ENCODE data around the gene ATXN2. TPM values are rescaled to one million over a fixed set of nuclear protein-coding genes. Genes with fewer than 3 reads are reported as not detected.

Gene ATXN2
- total and polyA plus RNA-seq, 9 of the 15 experiments (the other 6 are each of a cell fraction or from before 2014, with no cell fraction given): 16.8 to 67.8 (median 29.3) TPM

DNA sequence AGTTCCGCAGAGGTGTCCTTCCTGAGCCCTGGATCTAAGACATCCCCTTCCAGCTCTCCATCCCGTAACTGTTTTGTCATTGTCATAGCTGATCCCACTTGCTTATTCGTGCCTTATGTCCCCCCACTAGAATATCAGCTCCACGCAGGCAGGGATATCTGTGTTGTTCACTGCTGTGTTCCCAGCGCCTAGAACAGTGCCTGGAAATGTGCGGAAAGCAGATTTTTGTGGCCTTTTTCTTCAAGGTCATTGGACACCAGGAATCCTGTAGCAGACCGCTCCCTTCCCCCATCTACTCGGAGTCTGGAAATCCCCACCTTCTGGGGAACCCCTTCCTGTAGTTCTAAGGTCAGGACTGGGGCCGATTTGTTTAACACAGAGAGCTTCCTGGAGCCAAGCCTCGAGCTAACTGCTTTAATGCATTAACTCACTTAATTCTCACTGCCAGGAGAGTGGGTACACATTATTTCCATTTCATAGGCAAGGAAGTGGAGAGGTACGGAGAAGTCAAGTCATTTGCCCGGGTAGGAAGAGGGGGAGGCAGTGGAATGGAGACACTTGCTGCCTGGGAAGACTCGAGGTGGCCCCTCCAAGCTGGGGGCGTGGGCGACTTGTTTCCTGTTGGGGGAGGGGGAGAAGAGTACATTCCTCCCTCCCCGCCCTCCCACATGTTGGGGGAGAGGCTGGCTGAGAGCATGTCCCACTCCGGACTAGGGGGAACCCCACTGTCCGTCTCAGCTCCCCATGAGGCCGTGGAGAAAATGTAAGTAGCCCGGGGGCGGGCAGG lies 194.6 kb downstream of the ATXN2 start (continued):
- TF ChIP-seq PTTG1 (tag; IDR thresholded peaks at IDR 0.05; ENCODE audit: low read depth) (no peak), CHD2 (IDR thresholded peaks at IDR 0.05; ENCODE audit: low read depth, low read length) (peak; percentile 46; the same call in 1 of the 2 replicates), CBFA2T3 (IDR thresholded peaks at IDR 0.05) (peak; percentile 33; the same call in 1 of the 2 replicates), ATF1 (CRISPR knock-in tag; IDR thresholded peaks at IDR 0.05) (no peak), ATF1 (tag; IDR thresholded peaks at IDR 0.05) (no peak), HNRNPLL (IDR thresholded peaks at IDR 0.05; ENCODE audit: low read depth, low read length, poor library complexity, severe bottlenecking) (no peak), ZNF766 (CRISPR knock-in tag; conservative IDR thresholded peaks at IDR 0.05) (peak; percentile 82), RCOR1 (IDR thresholded peaks at IDR 0.05; ENCODE audit: borderline replicate concordance in 1 of 2, low read depth in 2 of 2, low read length in 2 of 2) (0 out of 4 replicates have a peak, but pooled peaks of 1 of the 2 experiments have one; percentile 15), NONO (IDR thresholded peaks at IDR 0.05; ENCODE audit: low read depth in 2 of 2, low read length in 1 of 2) (no peak), POLR2AphosphoS2 (IDR thresholded peaks at IDR 0.05; ENCODE audit: low read length) (no peak), CHD4 (IDR thresholded peaks at IDR 0.05; ENCODE audit: insufficient read depth, insufficient replicate concordance, low read depth, low read length, poor library complexity, severe bottlenecking) (peak; percentile 4), DDX20 (tag; IDR thresholded peaks at IDR 0.05; ENCODE audit: low read depth) (peak; percentile 68; the same call in 1 of the 2 replicates), FOXJ3 (CRISPR knock-in tag; IDR thresholded peaks at IDR 0.05) (no peak), RBM22 (IDR thresholded peaks at IDR 0.05; ENCODE audit: low read depth, low read length, poor library complexity, severe bottlenecking) (no peak), SP2 (IDR thresholded peaks at IDR 0.05; ENCODE audit: extremely low read depth, low read depth, low read length, poor library complexity, severe bottlenecking) (no peak), NR3C1 (CRISPR knock-in tag; IDR thresholded peaks at IDR 0.05) (no peak), ETV1 (tag; conservative IDR thresholded peaks at IDR 0.05; ENCODE audit: low read depth) (peak; percentile 90), CHCHD3 (CRISPR knock-in tag; IDR thresholded peaks at IDR 0.05) (no peak), ZNF311 (CRISPR knock-in tag; IDR thresholded peaks at IDR 0.05) (0 out of 2 replicates have a peak, but pooled peaks have one; percentile 23), MTA2 (IDR thresholded peaks at IDR 0.05; ENCODE audit: low read depth) (no peak), NCOR1 (IDR thresholded peaks at IDR 0.05) (no peak; the same call in 1 of the 2 replicates)
- TF ChIP-seq, protein P1, sequence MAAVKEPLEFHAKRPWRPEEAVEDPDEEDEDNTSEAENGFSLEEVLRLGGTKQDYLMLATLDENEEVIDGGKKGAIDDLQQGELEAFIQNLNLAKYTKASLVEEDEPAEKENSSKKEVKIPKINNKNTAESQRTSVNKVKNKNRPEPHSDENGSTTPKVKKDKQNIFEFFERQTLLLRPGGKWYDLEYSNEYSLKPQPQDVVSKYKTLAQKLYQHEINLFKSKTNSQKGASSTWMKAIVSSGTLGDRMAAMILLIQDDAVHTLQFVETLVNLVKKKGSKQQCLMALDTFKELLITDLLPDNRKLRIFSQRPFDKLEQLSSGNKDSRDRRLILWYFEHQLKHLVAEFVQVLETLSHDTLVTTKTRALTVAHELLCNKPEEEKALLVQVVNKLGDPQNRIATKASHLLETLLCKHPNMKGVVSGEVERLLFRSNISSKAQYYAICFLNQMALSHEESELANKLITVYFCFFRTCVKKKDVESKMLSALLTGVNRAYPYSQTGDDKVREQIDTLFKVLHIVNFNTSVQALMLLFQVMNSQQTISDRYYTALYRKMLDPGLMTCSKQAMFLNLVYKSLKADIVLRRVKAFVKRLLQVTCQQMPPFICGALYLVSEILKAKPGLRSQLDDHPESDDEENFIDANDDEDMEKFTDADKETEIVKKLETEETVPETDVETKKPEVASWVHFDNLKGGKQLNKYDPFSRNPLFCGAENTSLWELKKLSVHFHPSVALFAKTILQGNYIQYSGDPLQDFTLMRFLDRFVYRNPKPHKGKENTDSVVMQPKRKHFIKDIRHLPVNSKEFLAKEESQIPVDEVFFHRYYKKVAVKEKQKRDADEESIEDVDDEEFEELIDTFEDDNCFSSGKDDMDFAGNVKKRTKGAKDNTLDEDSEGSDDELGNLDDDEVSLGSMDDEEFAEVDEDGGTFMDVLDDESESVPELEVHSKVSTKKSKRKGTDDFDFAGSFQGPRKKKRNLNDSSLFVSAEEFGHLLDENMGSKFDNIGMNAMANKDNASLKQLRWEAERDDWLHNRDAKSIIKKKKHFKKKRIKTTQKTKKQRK (IDR thresholded peaks at IDR 0.05; ENCODE audit: borderline replicate concordance, low read depth, low read length): no peak
- TF ChIP-seq, protein P2, sequence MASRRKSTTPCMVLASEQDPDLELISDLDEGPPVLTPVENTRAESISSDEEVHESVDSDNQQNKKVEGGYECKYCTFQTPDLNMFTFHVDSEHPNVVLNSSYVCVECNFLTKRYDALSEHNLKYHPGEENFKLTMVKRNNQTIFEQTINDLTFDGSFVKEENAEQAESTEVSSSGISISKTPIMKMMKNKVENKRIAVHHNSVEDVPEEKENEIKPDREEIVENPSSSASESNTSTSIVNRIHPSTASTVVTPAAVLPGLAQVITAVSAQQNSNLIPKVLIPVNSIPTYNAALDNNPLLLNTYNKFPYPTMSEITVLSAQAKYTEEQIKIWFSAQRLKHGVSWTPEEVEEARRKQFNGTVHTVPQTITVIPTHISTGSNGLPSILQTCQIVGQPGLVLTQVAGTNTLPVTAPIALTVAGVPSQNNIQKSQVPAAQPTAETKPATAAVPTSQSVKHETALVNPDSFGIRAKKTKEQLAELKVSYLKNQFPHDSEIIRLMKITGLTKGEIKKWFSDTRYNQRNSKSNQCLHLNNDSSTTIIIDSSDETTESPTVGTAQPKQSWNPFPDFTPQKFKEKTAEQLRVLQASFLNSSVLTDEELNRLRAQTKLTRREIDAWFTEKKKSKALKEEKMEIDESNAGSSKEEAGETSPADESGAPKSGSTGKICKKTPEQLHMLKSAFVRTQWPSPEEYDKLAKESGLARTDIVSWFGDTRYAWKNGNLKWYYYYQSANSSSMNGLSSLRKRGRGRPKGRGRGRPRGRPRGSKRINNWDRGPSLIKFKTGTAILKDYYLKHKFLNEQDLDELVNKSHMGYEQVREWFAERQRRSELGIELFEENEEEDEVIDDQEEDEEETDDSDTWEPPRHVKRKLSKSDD (conservative IDR thresholded peaks at IDR 0.05; ENCODE audit: low read length): peak; percentile 7; the same call in 1 of the 2 replicates

All from K562 (cell line).